ENCODE results near the gene GFRA1. TPM values are rescaled to one million over a fixed set of nuclear protein-coding genes. Genes with fewer than 3 reads are reported as not detected.

The GFRA1 gene
- total RNA-seq, 1 experiment from 2014 or later = 0.30 TPM

DNA sequence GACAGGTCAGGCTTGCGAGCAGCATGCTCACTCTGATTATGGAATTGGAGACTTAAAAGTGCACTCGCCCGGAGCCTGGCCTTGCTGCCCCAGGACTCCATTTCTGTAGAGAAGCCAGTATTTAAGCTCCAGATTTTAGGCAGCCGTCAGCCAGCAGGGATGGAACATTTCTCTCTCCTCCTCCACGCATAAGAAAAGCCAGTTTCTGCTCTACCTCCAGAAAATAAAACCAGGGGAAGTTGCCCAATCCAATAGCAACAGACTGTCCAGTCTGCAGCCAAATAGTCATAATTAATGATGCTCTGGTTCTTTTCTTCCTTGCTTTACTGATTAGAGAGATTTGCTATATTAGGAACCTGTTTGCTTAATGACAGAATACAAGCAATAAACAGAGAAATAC, 203.2 kb downstream of the GFRA1 start:
- no peaks in the 10 kb centered on the region for H4K20me1 ChIP-seq (ENCODE audit: insufficient read depth)
- H2AFZ ChIP-seq (ENCODE audit: low read depth, low read length, poor library complexity, severe bottlenecking) = no peak overlapping the region
- ATAC-seq (no peak), DNase-seq (ENCODE audit: low read depth, low spot score) (no peak)
- BruUV-seq (replicated peaks) = no TSS peak
- no peak overlapping the region for H3K9ac ChIP-seq (ENCODE audit: low read length)
- ChIA-PET CTCF (no interaction called here), POLR2A (no interaction called here), RAD21 (ENCODE audit: low non-redundant PET in 1 of 2, low total read pairs in 2 of 2, uncharacterized antibody in 2 of 2, unreplicated experiment in 2 of 2) (no interaction called here)
- no peak overlapping the region for H3K4me2 ChIP-seq (ENCODE audit: low read length)
- no peaks in the 10 kb centered on the region for H3K79me2 ChIP-seq (ENCODE audit: insufficient read depth, low read length)
- no peak overlapping the region for H3K4me3 ChIP-seq (replicated peaks in 1 of 2; ENCODE audit: low read depth in 1 of 2, low read length in 2 of 2)
- H3K27ac ChIP-seq (ENCODE audit: low read depth, low read length) = no peak overlapping the region
- TF ChIP-seq, protein P1, sequence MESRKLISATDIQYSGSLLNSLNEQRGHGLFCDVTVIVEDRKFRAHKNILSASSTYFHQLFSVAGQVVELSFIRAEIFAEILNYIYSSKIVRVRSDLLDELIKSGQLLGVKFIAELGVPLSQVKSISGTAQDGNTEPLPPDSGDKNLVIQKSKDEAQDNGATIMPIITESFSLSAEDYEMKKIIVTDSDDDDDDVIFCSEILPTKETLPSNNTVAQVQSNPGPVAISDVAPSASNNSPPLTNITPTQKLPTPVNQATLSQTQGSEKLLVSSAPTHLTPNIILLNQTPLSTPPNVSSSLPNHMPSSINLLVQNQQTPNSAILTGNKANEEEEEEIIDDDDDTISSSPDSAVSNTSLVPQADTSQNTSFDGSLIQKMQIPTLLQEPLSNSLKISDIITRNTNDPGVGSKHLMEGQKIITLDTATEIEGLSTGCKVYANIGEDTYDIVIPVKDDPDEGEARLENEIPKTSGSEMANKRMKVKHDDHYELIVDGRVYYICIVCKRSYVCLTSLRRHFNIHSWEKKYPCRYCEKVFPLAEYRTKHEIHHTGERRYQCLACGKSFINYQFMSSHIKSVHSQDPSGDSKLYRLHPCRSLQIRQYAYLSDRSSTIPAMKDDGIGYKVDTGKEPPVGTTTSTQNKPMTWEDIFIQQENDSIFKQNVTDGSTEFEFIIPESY (IDR thresholded peaks at IDR 0.05; ENCODE audit: extremely low read depth, insufficient replicate concordance, low read length) = no peak
- TF ChIP-seq EZH2 (IDR thresholded peaks at IDR 0.05) (no peak), SIN3A (IDR thresholded peaks at IDR 0.05; ENCODE audit: low read depth) (no peak), CBX3 (IDR thresholded peaks at IDR 0.05; ENCODE audit: low read depth) (no peak), EZH2phosphoT487 (IDR thresholded peaks at IDR 0.05; ENCODE audit: borderline replicate concordance) (no peak)
- TF ChIP-seq, protein P2, sequence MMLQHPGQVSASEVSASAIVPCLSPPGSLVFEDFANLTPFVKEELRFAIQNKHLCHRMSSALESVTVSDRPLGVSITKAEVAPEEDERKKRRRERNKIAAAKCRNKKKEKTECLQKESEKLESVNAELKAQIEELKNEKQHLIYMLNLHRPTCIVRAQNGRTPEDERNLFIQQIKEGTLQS (IDR thresholded peaks at IDR 0.05) = no peak
- H3K27me3 ChIP-seq (ENCODE audit: insufficient read depth, low read length) = peaks cover 70% of the 10 kb centered on the region
- no peaks in the 10 kb centered on the region for H3K36me3 ChIP-seq (ENCODE audit: control insufficient read depth in 1 of 2, insufficient read depth in 2 of 2, low read length in 2 of 2)
- H3K4me1 ChIP-seq (ENCODE audit: control insufficient read depth in 1 of 2, insufficient read depth in 2 of 2, low read length in 2 of 2) = no peaks in the 10 kb centered on the region
- no peaks in the 10 kb centered on the region for H3K9me2 ChIP-seq (ENCODE audit: insufficient read depth)
- intact Hi-C loops (cut with micrococcal nuclease) = no loop called here
- no peaks in the 10 kb centered on the region for H3K9me3 ChIP-seq (ENCODE audit: control insufficient read depth in 1 of 2, insufficient read depth in 1 of 2, low read depth in 1 of 2, low read length in 2 of 2)

DNA sequence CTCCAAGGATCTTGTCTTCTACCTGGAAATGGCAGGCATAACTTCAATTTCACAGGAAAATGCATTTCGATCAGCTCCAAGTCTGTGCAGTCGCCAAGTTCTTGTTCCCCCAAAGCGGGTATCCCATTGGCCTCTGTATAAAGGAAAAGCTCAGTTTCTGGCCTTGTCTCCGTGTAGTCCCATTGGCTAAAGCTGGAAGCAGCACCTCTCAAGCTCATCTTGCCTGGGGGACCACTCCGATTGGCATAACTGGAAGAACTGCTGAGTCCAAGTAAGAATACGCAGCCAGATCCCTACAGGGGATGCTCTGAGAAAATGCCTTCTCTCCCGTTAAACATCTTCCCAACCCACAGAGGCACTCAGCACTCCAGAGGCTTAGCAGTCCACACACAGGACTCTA, 205.2 kb downstream of the GFRA1 start:
- intact Hi-C loops (cut with micrococcal nuclease) = no loop called here
- CTCF ChIA-PET = no interaction called here
- H3K27me3 ChIP-seq (ENCODE audit: insufficient read depth, low read length) = peaks cover 71% of the 10 kb centered on the region
- H3K9me2 ChIP-seq (ENCODE audit: insufficient read depth) = no peaks in the 10 kb centered on the region
- no peak overlapping the region for H3K27ac ChIP-seq (ENCODE audit: low read depth, low read length)
- H3K36me3 ChIP-seq (ENCODE audit: control insufficient read depth in 1 of 2, insufficient read depth in 2 of 2, low read length in 2 of 2) = no peaks in the 10 kb centered on the region
- ATAC-seq (no peak), DNase-seq (ENCODE audit: low read depth, low spot score) (no peak)
- no peak overlapping the region for H2AFZ ChIP-seq (ENCODE audit: low read depth, low read length, poor library complexity, severe bottlenecking)
- BruUV-seq (replicated peaks) = no TSS peak
- no peak overlapping the region for H3K4me3 ChIP-seq (replicated peaks in 1 of 2; ENCODE audit: low read depth in 1 of 2, low read length in 2 of 2)
- H3K79me2 ChIP-seq (ENCODE audit: insufficient read depth, low read length) = no peaks in the 10 kb centered on the region
- no peaks in the 10 kb centered on the region for H3K9me3 ChIP-seq (ENCODE audit: control insufficient read depth in 1 of 2, insufficient read depth in 1 of 2, low read depth in 1 of 2, low read length in 2 of 2)
- POLR2A ChIA-PET = no interaction called here
- no peaks in the 10 kb centered on the region for H3K4me1 ChIP-seq (ENCODE audit: control insufficient read depth in 1 of 2, insufficient read depth in 2 of 2, low read length in 2 of 2)
- H3K9ac ChIP-seq (ENCODE audit: low read length) = no peak overlapping the region
- RAD21 ChIA-PET (ENCODE audit: low non-redundant PET in 1 of 2, low total read pairs in 2 of 2, uncharacterized antibody in 2 of 2, unreplicated experiment in 2 of 2) = no interaction called here
- H4K20me1 ChIP-seq (ENCODE audit: insufficient read depth) = no peaks in the 10 kb centered on the region
- H3K4me2 ChIP-seq (ENCODE audit: low read length) = no peak overlapping the region
- TF ChIP-seq SIN3A (IDR thresholded peaks at IDR 0.05; ENCODE audit: low read depth) (no peak), POLR2A (IDR thresholded peaks at IDR 0.05; ENCODE audit: borderline replicate concordance, extremely low read depth, insufficient read depth, insufficient read length) (no peak), JUND (IDR thresholded peaks at IDR 0.05) (no peak), ZNF274 (IDR thresholded peaks at IDR 0.05; ENCODE audit: low read depth, low read length) (no peak), TCF7L2 (IDR thresholded peaks at IDR 0.05; ENCODE audit: borderline replicate concordance, extremely low read depth, insufficient read depth, insufficient read length) (no peak), SRF (IDR thresholded peaks at IDR 0.05; ENCODE audit: low read depth) (no peak), EGR1 (IDR thresholded peaks at IDR 0.05; ENCODE audit: low read depth) (no peak), POLR2AphosphoS5 (IDR thresholded peaks at IDR 0.05; ENCODE audit: low read depth, low read length) (no peak), EZH2 (IDR thresholded peaks at IDR 0.05) (no peak), ELF1 (IDR thresholded peaks at IDR 0.05; ENCODE audit: borderline replicate concordance, low read depth) (no peak), FOSL1 (IDR thresholded peaks at IDR 0.05; ENCODE audit: low read depth) (no peak), CEBPB (IDR thresholded peaks at IDR 0.05; ENCODE audit: low read depth) (no peak), ZFX (IDR thresholded peaks at IDR 0.05) (no peak), RAD21 (IDR thresholded peaks at IDR 0.05; ENCODE audit: low read depth) (no peak), SP1 (IDR thresholded peaks at IDR 0.05; ENCODE audit: low read depth) (no peak)
- TF ChIP-seq, protein P3, sequence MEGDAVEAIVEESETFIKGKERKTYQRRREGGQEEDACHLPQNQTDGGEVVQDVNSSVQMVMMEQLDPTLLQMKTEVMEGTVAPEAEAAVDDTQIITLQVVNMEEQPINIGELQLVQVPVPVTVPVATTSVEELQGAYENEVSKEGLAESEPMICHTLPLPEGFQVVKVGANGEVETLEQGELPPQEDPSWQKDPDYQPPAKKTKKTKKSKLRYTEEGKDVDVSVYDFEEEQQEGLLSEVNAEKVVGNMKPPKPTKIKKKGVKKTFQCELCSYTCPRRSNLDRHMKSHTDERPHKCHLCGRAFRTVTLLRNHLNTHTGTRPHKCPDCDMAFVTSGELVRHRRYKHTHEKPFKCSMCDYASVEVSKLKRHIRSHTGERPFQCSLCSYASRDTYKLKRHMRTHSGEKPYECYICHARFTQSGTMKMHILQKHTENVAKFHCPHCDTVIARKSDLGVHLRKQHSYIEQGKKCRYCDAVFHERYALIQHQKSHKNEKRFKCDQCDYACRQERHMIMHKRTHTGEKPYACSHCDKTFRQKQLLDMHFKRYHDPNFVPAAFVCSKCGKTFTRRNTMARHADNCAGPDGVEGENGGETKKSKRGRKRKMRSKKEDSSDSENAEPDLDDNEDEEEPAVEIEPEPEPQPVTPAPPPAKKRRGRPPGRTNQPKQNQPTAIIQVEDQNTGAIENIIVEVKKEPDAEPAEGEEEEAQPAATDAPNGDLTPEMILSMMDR (IDR thresholded peaks at IDR 0.05 in 2 of 3, conservative IDR thresholded peaks at IDR 0.05 in 1 of 3; ENCODE audit: borderline replicate concordance in 1 of 3, insufficient read depth in 1 of 3, low read depth in 2 of 3, low read length in 2 of 3) = no peak
- TF ChIP-seq, protein P4, sequence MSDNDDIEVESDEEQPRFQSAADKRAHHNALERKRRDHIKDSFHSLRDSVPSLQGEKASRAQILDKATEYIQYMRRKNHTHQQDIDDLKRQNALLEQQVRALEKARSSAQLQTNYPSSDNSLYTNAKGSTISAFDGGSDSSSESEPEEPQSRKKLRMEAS (IDR thresholded peaks at IDR 0.05) = no peak
